Measurements from ENCODE around the gene CENPT. TPM values are rescaled to one million over a fixed set of nuclear protein-coding genes. Genes with fewer than 3 reads are reported as not detected.
A peak's percentile ranks its signal among the peaks of the same experiment; 100 is the strongest.

The CENPT gene
- total and polyA plus RNA-seq, 10 of the 15 experiments (the other 5 are each of a cell fraction or from before 2014, with no cell fraction given) = 1.1 to 45.7 (median 24.5) TPM

- SMC1A ChIA-PET (ENCODE audit: uncharacterized antibody, unreplicated experiment) = interaction anchor here (0.7 to 2.5 kb wide), 5 partner anchors 13 to 128 kb away, joined by 3 to 8 read pairs (median 4); partner anchors contain the start of gene GFOD2
- no peak for ATAC-seq
- BruUV-seq (replicated peaks) = no TSS peak
- Histone ChIP-seq H3K4me2 (ENCODE audit: control insufficient read depth, insufficient read depth) (0 out of 2 replicates have a peak overlapping the region, but pooled peaks have one; percentile 41), H3K4me1 (ENCODE audit: control insufficient read depth, insufficient read depth, low read length) (peaks cover 26% of the 10 kb centered on the region), H3K36me3 (ENCODE audit: control insufficient read depth in 2 of 2, insufficient read depth in 2 of 2, low read length in 1 of 2) (peaks cover 2 to 4% of the 10 kb centered on the region in 2 experiments; a peak in 3 of 4 replicates), H3K79me2 (ENCODE audit: control insufficient read depth, insufficient read depth, low read length) (peaks cover 58% of the 10 kb centered on the region), H3K9me3 (replicated peaks; ENCODE audit: control insufficient read depth, insufficient read depth, low read length) (no peaks in the 10 kb centered on the region), H3K4me3 (no peak overlapping the region), H2AFZ (ENCODE audit: control insufficient read depth, low read depth, low read length) (no peak overlapping the region), H3K27me3 (replicated peaks in 1 of 2; ENCODE audit: control insufficient read depth in 2 of 2, insufficient read depth in 2 of 2, low read length in 1 of 2) (no peaks in the 10 kb centered on the region), H4K20me1 (ENCODE audit: control insufficient read depth, insufficient read depth) (no peaks in the 10 kb centered on the region; the same call in 1 of the 2 replicates), H3K27ac (ENCODE audit: control insufficient read depth, insufficient read depth) (no peak overlapping the region), H3K9ac (ENCODE audit: control insufficient read depth, insufficient read depth, low read length) (no peak overlapping the region)
- CTCF ChIA-PET = interaction anchor here (0.6 to 3.9 kb wide), 7 partner anchors 15 to 280 kb away, joined by 3 to 44 read pairs (median 5); no protein-coding TSS in a partner anchor
- RAD21 ChIA-PET (ENCODE audit: unreplicated experiment) = interaction anchor here (0.6 to 1.7 kb wide), 4 partner anchors 55 to 319 kb away, joined by 3 to 7 read pairs (median 4); partner anchors contain the start of gene ATP6V0D1
- in situ Hi-C loops (cut with MboI) = no loop called here
- POLR2A ChIA-PET = interaction anchor here (0.5 to 2.5 kb wide), 4 partner anchors 14 to 115 kb away, joined by 3 to 17 read pairs (median 5); no protein-coding TSS in a partner anchor
- FAIRE-seq = no peak
- DNase-seq (ENCODE audit: low read depth, low spot score) = no peak
- WGBS (ENCODE audit: insufficient coverage, insufficient replicate concordance, low lambda C conversion rate, missing lambda C conversion rate) = 86% methylated on average over 7 of the region's 7 CpGs
- intact Hi-C loops (cut with micrococcal nuclease; ENCODE audit: unreplicated experiment) = no loop called here
- TF ChIP-seq HDAC6 (IDR thresholded peaks at IDR 0.05; ENCODE audit: unreplicated experiment) (no peak), HDAC2 (IDR thresholded peaks at IDR 0.05) (no peak), RELB (IDR thresholded peaks at IDR 0.05; ENCODE audit: low read depth) (no peak), RAD51 (IDR thresholded peaks at IDR 0.05) (no peak), TCF3 (IDR thresholded peaks at IDR 0.05; ENCODE audit: borderline replicate concordance, insufficient read depth, low read depth, low read length) (no peak), EZH2 (IDR thresholded peaks at IDR 0.05; ENCODE audit: borderline replicate concordance, control insufficient read depth, low read depth, low read length) (no peak), BCLAF1 (IDR thresholded peaks at IDR 0.05) (no peak), HCFC1 (IDR thresholded peaks at IDR 0.05; ENCODE audit: low read length) (no peak), ETV6 (conservative IDR thresholded peaks at IDR 0.05 in 1 of 2, IDR thresholded peaks at IDR 0.05 in 1 of 2; ENCODE audit: borderline replicate concordance in 1 of 2, low read depth in 1 of 2) (no peak), EP300 (IDR thresholded peaks at IDR 0.05; ENCODE audit: borderline replicate concordance in 1 of 2, control insufficient read depth in 1 of 2, low read depth in 2 of 2, low read length in 2 of 2) (no peak), USF1 (IDR thresholded peaks at IDR 0.05; ENCODE audit: borderline replicate concordance, extremely low read length, insufficient read depth, low read depth, low read length) (no peak), GABPA (IDR thresholded peaks at IDR 0.05; ENCODE audit: low read depth) (no peak), POU2F2 (IDR thresholded peaks at IDR 0.05; ENCODE audit: borderline replicate concordance, low read depth, low read length) (no peak), HSF1 (IDR thresholded peaks at IDR 0.05; ENCODE audit: low read depth, low read length) (no peak), NR2C1 (IDR thresholded peaks at IDR 0.05) (no peak), TBL1XR1 (IDR thresholded peaks at IDR 0.05; ENCODE audit: low read depth, low read length) (no peak)
These were observed 47.1 kb downstream of the CENPT start for GRCh38 chr16:67800338-67800926.

Data from GM12878 (cell line).